Fibroblast of villous mesenchyme (primary cell): ENCODE results near the gene SNX8. TPM values are rescaled to one million over a fixed set of nuclear protein-coding genes. Genes with fewer than 3 reads are reported as not detected.

ENCODE experiments used
- DNase-seq: peaks from one replicate; pipeline ENCODE4 v3.0.0-alpha.2; 2010; ENCODE audit warnings: low read depth
- H3K4me3 ChIP-seq: 2 replicates; pipeline ENCODE4 v1.5.1; 2011; ENCODE audit warnings: low read depth, mild to moderate bottlenecking, low read length
- total RNA-seq: library from RNA; depleted of rRNA; stranded (reverse); fragments of >200 nt; gene quantifications from 2 replicates; pipeline ENCODE4 v1.2.3, GENCODE V29; 2012
- TF ChIP-seq, protein P1 (sequence below): IDR thresholded peaks from 2 replicates; pipeline ENCODE4 v1.5.1; 2012; ENCODE audit warnings: low read depth, mild to moderate bottlenecking, low read length; ENCODE audit not compliant: insufficient read depth

SNX8 gene
- total RNA-seq, 1 donor = 17.7 TPM

DNA sequence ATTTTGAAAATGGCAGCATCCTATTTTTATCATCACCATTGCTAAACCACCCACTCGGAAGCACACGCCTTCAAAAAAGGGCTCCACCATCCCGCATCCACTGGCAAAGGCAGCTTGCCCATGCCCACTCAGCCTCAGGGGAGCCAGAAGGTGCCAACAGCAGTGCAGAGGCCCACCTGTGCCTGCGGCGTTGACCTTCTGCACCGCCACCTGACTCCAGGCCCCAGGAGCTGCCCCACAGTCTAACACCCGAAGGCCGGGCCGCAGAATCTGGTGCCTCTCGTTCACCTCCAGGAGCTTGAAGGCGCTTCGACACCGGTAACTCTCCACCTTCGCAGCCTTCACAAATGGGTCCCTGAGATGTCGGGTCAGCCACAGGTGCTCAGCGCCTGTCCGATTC lies 75.0 kb downstream of the SNX8 start:
- H3K4me3 ChIP-seq = no peak overlapping the region
- DNase-seq = no peak
- TF ChIP-seq, protein P1, sequence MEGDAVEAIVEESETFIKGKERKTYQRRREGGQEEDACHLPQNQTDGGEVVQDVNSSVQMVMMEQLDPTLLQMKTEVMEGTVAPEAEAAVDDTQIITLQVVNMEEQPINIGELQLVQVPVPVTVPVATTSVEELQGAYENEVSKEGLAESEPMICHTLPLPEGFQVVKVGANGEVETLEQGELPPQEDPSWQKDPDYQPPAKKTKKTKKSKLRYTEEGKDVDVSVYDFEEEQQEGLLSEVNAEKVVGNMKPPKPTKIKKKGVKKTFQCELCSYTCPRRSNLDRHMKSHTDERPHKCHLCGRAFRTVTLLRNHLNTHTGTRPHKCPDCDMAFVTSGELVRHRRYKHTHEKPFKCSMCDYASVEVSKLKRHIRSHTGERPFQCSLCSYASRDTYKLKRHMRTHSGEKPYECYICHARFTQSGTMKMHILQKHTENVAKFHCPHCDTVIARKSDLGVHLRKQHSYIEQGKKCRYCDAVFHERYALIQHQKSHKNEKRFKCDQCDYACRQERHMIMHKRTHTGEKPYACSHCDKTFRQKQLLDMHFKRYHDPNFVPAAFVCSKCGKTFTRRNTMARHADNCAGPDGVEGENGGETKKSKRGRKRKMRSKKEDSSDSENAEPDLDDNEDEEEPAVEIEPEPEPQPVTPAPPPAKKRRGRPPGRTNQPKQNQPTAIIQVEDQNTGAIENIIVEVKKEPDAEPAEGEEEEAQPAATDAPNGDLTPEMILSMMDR = no peak

DNA sequence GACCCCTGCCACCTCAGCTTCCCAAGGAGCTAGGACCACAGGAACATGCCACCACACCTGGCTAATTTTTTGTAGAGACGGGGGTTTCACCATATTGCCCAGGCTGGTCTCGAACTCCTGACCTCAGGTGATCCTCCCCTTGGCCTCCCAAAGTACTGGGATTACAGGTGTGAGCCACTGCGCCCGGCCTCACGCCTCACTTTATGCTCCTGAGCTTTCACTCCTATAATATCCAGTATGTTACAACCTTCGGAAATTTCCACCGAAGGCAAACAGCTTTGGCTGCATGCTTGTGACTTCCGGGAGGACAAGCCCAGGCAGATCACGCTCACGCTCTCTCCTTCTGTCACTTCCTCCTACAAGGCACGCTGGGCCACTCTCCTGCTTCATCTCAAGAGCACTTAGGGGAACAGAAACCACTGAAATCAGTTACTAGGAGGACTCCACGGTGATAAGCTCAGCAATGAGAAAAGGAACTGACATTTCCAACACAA lies 77.1 kb downstream of the SNX8 start:
- H3K4me3 ChIP-seq = no peak overlapping the region
- no peak for DNase-seq
- TF ChIP-seq, protein P1 = no peak

DNA sequence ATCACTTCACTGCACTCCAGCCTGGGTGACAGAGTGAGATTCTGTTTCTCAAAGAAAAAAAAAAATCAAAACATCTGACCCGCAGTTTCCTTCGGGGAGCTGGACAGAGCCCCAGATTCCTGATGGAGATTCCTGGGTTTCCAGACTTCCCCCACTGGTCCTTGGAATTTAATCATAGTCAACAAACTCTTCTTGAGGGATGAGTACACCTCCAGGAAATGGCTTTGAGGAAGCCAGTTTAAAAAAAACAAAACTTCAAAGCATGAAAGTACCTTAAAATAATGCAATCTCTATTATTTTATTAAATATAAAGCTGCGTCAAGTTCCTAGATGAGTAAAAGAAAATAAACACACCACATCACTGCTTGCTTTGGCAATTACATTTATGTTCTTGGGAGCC lies 80.3 kb downstream of the SNX8 start:
- TF ChIP-seq, protein P1 = no peak
- DNase-seq = peak; percentile 16
- no peak overlapping the region for H3K4me3 ChIP-seq

DNA sequence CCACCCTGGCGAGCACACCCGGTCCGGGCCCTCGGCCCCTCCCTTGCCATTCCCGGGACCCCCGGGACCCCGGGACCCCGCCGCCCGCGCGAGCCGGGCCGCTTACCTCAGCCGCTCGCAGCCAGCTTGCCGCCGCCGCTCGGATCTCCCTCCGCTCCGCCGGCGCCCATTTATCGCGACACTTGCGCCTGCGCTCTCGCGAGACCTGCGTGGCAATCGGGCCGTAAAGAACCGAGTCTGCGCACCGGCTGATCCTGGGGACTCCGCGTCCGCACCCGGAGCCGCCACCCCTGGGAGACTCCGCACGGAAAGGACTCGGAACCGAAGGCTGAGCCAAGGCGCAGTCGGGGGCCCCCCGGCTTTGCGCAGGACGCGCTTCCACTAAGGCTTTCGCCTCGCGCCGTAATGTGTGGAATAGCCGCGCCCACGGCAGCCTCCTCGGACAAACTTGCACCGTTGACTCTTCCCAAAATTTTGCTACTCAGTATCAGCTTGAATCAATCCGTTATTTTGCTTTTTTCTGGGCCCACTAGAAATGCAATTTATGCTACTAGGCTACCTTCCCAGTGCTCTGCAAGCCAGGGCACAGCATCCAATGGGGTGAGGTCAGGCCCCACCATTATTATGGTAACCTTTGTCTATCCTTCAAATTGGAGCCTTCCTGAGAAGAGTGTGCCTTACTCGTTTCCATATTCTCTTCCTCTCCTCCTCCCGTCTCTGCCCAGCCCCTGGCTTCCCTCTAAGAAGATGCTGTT lies 81.3 kb downstream of the SNX8 start, which contains the start of gene MAD1L1:
Gene MAD1L1 (minus strand): TSS at position 180 of the 755 bp plus-strand sequence. CDS start 2,812 bp downstream, outside the sequence.
- TF ChIP-seq, protein P1 = no peak
- DNase-seq = peak; percentile 94
- peak within 1 kb of the TSS; percentile 80 for H3K4me3 ChIP-seq

DNA sequence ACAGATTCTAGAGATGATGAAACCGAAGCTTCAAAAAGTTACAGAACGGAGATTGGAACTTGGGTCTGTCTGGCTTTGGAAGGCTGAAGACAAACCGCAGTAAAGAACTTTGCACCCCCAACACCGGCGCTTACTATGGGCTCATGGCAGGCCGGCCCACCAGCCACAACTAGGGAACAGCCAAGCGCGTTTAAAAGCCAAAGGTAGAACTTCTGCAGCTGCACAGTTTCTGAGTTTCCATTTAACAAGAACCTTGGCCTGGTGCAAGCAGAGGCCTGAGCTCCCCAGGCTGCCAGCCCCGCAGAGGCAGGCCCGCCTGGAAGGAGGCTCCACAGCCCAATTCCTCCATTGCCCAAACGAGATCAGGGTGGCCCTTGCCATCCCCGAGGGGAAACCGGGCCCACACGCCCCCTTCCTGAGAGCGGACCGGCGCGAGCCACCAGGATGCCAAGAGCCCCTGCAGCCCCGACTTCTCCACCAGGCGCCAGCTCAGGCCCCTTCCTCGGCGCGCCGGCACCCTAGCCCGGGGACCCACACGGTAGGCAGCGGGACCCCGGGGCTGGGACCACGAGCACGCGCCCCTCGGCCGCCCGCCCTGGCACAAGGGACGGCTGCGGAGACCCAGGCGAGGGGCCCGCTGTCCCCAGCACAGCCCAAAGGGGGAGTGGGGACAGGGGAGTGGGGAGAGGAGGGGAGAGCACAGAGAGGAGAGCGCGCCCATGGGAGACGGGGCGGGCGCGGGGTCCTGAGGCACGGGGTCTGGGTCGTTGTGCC lies 82.1 kb downstream of the SNX8 start:
- H3K4me3 ChIP-seq = peak overlapping the region; percentile 80
- TF ChIP-seq, protein P1 = peak; percentile 20
- peak; percentile 17 for DNase-seq

DNA sequence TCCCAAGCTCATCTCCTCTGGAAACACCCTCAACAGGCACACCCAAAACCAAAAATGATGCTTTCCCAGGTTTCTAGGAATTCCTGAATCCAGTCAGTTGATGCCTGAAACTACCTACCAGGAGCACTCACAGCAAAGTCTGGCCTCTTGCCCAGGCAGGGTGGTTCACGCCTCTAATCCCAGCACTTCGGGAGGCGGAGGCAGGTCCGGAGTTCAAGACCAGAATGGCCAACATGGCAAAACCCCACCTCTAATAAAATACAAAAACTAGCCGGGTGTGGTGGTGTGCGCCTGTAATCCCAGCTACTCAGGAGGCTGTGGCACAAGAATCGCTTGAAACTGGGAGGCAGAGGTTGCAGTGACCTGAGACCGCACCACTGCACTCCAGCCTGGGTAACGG lies 83.4 kb downstream of the SNX8 start:
- H3K4me3 ChIP-seq = no peak overlapping the region
- no peak for DNase-seq
- TF ChIP-seq, protein P1 = no peak
